Measurements from ENCODE around the gene TOP1. TPM values are rescaled to one million over a fixed set of nuclear protein-coding genes. Genes with fewer than 3 reads are reported as not detected.
"Not testable (repeated sequence)": the region's sequence is repeated elsewhere in the genome, so short reads cannot be mapped to it uniquely, and the experiment has no call there.

Gene TOP1
- polyA plus RNA-seq, 12 donors: 50.6 to 75.8 (median 60.7) TPM; not detected in 1

GRCh38 chr20:41089555-41089954 lies 60.9 kb downstream of the TOP1 start:
- DNase-seq: no peak

GRCh38 chr20:41091927-41092326 lies 63.3 kb downstream of the TOP1 start:
- no peak for DNase-seq

DNA sequence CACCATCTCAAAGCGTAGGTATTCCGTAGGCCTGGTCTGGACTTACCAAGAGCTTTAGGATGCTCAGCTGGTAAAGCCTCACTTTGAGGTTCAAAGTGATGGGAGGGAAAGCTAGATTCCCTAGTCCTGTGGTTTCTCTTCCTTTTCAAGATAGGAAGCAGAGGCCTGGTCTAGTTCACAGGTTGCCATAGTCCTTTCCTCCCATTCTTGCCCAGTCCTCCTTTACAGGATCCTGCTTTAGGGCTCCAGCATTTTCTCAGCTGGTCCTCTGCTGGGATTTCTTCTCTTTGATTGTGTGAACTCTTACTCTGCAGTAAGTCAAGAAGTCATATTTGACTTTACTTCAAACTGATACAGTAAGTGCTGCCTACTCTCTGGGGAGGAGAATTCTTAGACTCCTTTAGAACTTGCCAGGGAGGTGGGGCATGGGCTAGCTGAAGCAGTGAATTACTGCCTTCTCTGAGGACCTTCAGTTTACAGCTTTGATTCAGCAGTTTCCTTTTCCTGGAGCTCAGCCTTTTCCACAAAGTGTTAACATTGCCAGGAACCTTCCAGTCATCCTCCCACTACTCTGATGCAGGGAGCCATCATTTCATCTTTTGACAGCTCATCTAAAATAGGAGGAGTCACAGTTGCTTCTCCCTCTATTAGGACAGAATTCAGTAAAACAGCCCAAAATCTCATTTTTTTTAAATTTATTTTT lies 65.9 kb downstream of the TOP1 start:
- DNase-seq: no peak

DNA sequence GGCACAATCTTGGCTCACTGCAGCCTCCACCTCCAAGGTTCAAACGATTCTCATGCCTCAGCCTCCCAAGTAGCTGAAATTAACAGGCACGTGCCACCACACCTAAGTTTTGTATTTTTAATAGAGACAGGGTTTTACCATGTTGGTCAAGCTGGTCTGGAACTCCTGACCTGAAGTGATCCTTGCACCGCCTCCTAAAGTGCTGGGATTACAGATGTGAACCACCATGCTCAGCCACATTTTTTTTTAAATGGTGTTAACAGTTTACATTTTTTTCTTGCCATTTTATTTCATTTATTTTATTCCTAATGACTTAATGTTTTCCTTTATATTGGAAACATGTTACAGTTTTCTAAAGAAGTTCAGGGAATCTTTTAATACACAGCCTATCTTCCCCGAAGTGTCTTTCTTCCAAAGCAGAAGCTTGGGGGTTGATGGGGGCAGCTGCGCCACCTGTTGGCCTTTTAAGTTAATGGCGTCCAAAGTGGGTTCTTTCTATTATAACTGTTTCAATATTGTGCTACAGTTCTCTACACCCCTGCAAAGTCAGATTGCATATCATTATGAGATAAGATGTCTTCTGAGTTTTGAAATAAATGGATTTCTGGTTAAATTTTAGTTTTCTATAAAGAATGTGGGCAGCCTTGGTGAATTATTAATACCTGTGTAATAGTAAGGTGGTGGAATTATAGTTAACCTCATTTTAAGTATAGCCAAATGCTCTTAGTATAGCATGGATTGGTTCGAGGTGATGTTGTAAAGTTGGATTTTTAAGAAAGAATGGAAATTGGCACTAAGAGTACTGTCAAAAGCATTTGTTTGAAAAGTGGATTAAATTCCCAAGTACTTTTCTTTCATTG lies 66.7 kb downstream of the TOP1 start:
- peak; percentile 73 for DNase-seq

DNA sequence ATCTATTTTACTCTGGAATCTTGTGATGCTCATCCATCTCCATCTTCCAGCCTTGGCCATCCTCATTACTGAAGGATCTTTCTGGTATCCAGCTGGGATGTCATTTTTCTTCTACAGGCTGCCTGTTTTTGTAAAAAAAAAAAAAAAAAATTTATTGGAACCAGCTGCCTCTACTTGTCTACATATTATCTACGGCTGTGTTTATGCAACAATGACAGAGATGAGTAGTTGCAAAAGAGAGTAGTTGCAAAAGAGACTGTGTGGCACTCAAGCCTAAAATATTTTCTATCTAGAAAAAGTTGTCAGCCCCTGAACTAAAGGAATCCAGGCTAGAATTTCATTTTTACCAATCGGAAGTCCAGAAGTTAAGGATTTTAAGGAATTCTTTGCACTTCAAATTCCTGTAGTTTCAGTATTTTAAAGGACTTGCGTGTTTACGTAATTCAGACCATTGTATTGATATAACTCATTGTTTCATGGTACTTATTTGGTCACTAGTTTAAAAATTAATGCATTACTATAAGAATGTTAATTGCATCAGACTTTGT lies 70.2 kb downstream of the TOP1 start:
- DNase-seq: no peak

GRCh38 chr20:41100001-41100480 lies 71.4 kb downstream of the TOP1 start:
- no peak for DNase-seq

DNA sequence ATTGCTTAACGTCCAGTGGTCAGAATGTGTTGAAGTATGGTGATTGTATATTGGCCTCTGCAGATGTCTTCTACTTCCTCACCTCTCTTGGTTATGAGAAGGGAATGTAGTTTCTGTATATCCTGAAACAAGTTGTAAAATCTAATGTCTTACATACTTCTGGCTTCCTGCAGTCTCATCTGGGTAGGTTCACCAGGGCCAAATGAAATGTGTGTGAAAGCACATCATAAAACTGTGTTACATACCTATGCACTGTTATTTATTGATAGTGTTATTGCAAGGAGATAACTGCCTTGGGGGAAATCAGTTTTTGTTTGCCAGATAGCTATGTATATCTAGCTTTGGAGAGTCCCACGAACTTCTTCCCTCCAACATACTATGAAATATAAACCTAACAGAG lies 73.0 kb downstream of the TOP1 start:
- DNase-seq: no peak

- no peak for DNase-seq
Observed at GRCh38 chr20:41108531-41108930, 79.9 kb downstream of the TOP1 start.

- DNase-seq: no peak
Observed at GRCh38 chr20:41110012-41110411, 81.4 kb downstream of the TOP1 start.

GRCh38 chr20:41110930-41111577 lies 82.4 kb downstream of the TOP1 start:
- DNase-seq: no peak

GRCh38 chr20:41111578-41111951 lies 82.9 kb downstream of the TOP1 start:
- no peak for DNase-seq

GRCh38 chr20:41116282-41116956 lies 87.8 kb downstream of the TOP1 start:
- DNase-seq: no peak

DNA sequence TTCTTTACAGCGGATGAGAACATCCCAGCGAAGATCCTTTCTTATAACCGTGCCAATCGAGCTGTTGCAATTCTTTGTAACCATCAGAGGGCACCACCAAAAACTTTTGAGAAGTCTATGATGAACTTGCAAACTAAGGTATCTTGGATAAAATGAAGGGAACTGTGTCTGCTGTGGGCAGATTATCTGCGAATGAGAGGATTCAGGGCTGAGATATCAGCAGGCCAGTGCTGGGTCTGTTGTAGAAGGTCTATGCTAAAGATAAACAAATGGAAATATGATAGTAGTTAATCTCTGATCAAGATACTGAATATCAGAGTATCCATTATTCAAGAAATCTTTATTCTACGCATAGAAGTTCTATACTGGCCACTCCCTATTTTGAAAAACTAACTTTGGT lies 89.5 kb downstream of the TOP1 start:
- not testable (repeated sequence) for DNase-seq

DNA sequence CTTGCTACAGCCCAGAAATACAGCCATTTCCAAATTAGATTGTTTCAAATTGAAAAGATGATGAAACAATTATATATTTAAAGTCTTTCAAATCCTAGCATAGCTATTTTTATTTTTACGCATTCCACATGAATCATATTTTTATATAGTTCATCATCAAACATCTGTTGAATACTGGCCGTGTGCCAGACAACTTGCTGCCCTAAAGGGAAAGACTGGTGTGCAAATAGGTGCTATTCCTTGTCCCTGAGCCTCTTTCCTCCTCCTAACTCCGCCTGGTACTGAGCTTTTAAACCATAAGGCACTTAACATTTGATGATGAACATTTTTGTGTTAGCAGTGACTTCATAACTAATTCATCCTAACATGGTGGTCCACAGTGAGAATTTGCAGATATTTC lies 90.0 kb downstream of the TOP1 start:
- DNase-seq: no peak

DNA sequence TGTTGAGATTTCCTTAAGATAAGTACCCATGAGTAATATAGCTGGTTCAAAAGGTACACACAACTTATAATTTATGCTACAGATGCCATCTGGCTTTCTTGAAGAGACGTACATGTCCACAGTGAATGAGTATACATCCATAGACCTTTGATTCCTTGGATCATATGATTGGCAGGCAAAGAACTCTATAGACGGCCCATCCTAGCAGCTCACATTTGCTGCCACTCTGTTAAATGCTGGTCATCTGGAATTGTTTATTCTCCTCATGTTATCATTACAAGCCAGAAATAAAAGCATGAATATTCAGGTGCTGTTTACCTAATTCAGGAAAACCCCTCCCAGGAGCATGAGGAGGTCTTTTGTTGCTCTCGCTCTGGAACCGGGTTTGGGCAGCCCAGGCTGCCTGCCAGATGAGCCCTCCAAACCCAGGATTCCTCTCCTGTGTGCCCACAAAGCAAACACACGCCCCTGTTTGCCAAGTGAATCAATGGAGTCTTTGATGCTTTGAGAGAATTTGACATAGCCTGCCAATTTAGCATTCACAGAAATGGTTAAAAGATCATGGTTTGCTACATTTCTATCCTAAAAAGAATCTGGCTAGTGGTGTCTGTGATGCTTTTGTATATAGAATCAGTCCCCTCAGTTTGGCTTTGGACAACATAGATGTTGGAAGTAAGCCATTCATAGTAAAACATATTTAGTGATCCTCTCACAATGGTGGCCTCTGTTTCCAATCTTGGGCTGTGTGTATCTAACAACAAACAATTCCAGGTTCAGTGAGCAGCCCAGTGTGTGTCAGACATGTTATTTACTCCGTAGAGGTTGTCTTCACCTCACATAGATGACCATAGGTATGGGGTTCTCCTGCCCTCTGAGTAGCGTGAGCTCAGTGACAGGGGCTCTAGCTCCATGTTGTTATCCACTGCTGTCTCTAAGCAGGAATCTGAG lies 91.3 kb downstream of the TOP1 start:
- DNase-seq: no peak

DNA sequence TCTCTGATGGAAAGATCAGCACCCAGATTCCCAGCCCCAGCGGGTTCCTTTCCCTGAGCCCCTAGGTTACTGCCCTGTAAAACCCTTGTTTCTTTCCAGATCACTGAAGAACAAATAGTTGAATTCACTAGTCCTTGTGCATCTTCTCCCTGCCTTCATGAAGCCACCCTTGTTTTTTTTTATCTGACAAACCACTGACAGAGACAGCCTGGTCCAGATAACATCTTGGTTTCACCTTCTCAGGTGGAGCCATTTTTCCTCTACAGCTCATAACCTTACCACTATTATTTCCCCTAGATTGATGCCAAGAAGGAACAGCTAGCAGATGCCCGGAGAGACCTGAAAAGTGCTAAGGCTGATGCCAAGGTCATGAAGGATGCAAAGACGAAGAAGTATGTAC lies 92.8 kb downstream of the TOP1 start:
- no peak for DNase-seq

- DNase-seq: no peak
Observed at GRCh38 chr20:41123631-41124030, 95.0 kb downstream of the TOP1 start.

DNA sequence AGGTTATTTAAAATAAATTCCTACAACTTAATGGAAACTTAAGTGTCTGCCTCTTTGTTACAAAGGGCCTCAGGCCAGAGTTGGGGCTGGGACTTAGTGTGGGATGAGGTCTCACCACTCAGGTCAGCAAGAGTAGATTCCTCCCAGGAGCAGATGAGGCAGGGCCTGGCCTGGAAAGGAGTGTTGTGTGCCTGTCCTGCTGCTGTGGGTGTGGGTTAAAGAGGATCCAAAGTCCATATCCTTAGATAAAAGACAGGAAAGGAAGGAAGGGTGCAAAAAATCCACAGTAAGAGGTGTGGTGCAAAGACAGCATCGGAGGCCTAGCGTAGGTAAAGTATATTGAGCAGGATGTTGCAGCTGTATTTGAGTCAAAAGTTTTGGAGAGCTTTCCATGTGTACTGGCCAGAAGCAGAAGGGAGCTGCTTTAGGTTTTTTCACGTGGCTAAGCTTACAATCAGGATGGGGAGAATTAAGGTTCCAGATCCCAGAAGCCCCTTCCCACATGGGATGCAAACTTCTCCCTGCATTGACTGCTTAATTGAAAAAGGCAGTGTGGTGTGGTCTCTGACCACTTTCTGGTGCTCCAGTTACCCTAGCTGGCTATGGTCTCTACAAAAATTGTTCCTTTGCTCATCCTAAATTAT lies 96.0 kb downstream of the TOP1 start:
- no peak for DNase-seq

DNA sequence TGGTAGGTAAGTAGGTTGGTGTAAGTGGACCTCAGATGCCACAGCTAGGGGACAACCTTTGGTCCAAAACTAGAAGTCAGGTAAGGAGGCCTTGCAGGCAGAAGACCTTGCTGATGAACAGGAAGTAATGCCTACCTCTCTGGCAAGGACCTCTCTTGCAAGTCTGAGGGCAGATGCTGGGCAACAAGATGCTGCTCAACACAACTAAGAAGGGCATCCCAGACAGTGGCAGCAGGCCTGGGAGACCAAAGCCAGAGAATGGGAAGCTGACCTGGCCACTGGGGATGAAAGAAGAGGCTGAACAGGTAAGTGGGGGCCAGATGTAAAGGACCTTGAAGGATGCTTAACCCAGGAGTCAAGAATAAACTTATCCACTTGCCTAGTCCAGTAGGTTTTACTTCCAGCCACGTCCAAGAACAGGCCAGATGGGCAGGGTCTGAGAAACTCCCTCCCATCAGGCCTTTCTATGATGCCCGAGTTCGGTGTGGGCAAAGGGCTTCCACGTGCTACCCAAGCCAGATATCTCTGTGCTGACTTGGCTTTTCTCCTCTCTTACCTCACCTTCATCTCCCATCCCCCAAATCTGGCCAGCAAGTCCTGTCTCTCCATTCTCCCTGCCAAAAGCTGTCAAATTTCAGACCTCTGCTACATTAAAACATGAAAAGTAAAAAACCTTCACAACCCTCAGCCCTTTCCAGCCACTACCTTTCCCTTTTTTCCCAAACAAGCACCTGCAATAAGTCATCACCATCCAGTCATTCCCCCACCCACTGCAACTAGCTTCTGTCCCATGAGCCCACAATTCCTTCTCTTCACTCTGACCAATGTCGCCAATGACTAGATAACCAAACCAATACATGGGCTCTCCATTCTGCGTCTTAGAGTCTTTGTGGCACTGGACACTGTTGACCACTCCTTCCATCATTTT lies 97.2 kb downstream of the TOP1 start:
- DNase-seq: no peak

Measured in muscle of arm (tissue), 12 donors.